ENCODE data around the gene PCDH8. TPM values are rescaled to one million over a fixed set of nuclear protein-coding genes. Genes with fewer than 3 reads are reported as not detected.

The PCDH8 gene
- total RNA-seq, 1 experiment from 2014 or later: not detected

DNA sequence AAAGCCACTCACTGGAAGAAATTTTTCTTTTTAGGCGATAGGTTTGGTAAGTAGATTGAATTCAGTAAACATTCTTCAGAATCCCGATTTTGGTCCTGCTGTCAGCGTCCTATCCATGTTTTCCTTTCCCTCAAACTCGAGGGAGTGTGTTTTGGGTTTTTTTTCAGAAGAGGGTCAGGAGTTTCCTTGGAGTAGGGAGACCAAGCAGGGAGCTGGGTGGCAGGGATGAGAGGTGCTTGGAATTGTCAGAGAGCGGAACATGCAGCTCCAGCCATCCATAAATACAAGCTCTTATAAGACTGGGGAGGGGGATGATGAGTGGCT is 1.6 kb upstream of the PCDH8 start:
- CTCF ChIA-PET: interaction anchor here (2.4 kb wide), 1 partner anchor 118 kb away, joined by 13 read pairs; no protein-coding TSS in a partner anchor
- Mint-ChIP-seq H3K27ac (ENCODE audit: unreplicated experiment) (no peak overlapping the region), H3K27me3 (ENCODE audit: insufficient read depth, unreplicated experiment) (peaks cover 6% of the 10 kb centered on the region), H3K36me3 (ENCODE audit: insufficient read depth, unreplicated experiment) (peaks cover 8% of the 10 kb centered on the region), H3K4me1 (ENCODE audit: low read depth, unreplicated experiment) (no peaks in the 10 kb centered on the region), H3K4me3 (ENCODE audit: unreplicated experiment) (peak overlapping the region; percentile 87), H3K9me3 (ENCODE audit: unreplicated experiment) (no peaks in the 10 kb centered on the region)
- DNase-seq: no peak
- BruUV-seq (replicated peaks): no TSS peak
- TF ChIP-seq, protein P1, sequence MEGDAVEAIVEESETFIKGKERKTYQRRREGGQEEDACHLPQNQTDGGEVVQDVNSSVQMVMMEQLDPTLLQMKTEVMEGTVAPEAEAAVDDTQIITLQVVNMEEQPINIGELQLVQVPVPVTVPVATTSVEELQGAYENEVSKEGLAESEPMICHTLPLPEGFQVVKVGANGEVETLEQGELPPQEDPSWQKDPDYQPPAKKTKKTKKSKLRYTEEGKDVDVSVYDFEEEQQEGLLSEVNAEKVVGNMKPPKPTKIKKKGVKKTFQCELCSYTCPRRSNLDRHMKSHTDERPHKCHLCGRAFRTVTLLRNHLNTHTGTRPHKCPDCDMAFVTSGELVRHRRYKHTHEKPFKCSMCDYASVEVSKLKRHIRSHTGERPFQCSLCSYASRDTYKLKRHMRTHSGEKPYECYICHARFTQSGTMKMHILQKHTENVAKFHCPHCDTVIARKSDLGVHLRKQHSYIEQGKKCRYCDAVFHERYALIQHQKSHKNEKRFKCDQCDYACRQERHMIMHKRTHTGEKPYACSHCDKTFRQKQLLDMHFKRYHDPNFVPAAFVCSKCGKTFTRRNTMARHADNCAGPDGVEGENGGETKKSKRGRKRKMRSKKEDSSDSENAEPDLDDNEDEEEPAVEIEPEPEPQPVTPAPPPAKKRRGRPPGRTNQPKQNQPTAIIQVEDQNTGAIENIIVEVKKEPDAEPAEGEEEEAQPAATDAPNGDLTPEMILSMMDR (IDR thresholded peaks at IDR 0.05; ENCODE audit: insufficient read depth in 1 of 2, low read depth in 1 of 2, low read length in 1 of 2, severe bottlenecking in 1 of 2, unreplicated experiment in 1 of 2): no peak
- intact Hi-C loops (cut with micrococcal nuclease; ENCODE audit: unreplicated experiment): loop anchor here (2.0 kb wide), 1 partner anchor 233 kb away; no protein-coding TSS in a partner anchor
- POLR2A ChIA-PET: no interaction called here
- Histone ChIP-seq H3K27me3 (replicated peaks; ENCODE audit: control insufficient read depth, insufficient read depth, low read length) (no peaks in the 10 kb centered on the region), H3K4me3 (ENCODE audit: low read depth, low read length) (no peak overlapping the region; the same call in 1 of the 2 replicates), H3K4me1 (no peaks in the 10 kb centered on the region), H3K9me3 (no peaks in the 10 kb centered on the region), H3K36me3 (ENCODE audit: control insufficient read depth, insufficient read depth, low read length) (no peaks in the 10 kb centered on the region)

GRCh38 chr13:52849291-52850071 is 1.0 kb upstream of the PCDH8 start:
- H3K27me3 Mint-ChIP-seq (ENCODE audit: insufficient read depth, unreplicated experiment): peaks cover 6% of the 10 kb centered on the region
- Histone ChIP-seq H3K36me3 (ENCODE audit: control insufficient read depth, insufficient read depth, low read length) (no peaks in the 10 kb centered on the region), H3K27me3 (replicated peaks; ENCODE audit: control insufficient read depth, insufficient read depth, low read length) (no peaks in the 10 kb centered on the region), H3K4me1 (no peaks in the 10 kb centered on the region), H3K9me3 (no peaks in the 10 kb centered on the region), H3K4me3 (ENCODE audit: low read depth, low read length) (no peak overlapping the region)
- peaks cover 8% of the 10 kb centered on the region for H3K36me3 Mint-ChIP-seq (ENCODE audit: insufficient read depth, unreplicated experiment)
- BruUV-seq (replicated peaks): no TSS peak
- ChIA-PET POLR2A (no interaction called here), CTCF (no interaction called here)
- peak overlapping the region; percentile 87 for H3K4me3 Mint-ChIP-seq (ENCODE audit: unreplicated experiment)
- H3K9me3 Mint-ChIP-seq (ENCODE audit: unreplicated experiment): no peaks in the 10 kb centered on the region
- no peaks in the 10 kb centered on the region for H3K4me1 Mint-ChIP-seq (ENCODE audit: low read depth, unreplicated experiment)
- TF ChIP-seq, protein P1 (IDR thresholded peaks at IDR 0.05; ENCODE audit: insufficient read depth in 1 of 2, low read depth in 1 of 2, low read length in 1 of 2, severe bottlenecking in 1 of 2, unreplicated experiment in 1 of 2): no peak
- intact Hi-C loops (cut with micrococcal nuclease; ENCODE audit: unreplicated experiment): loop anchor here (2.0 kb wide), 1 partner anchor 233 kb away; no protein-coding TSS in a partner anchor
- no peak for DNase-seq
- no peak overlapping the region for H3K27ac Mint-ChIP-seq (ENCODE audit: unreplicated experiment)

- H3K4me3 ChIP-seq (ENCODE audit: low read depth, low read length): no peak overlapping the region
- no peaks in the 10 kb centered on the region for H3K9me3 Mint-ChIP-seq (ENCODE audit: unreplicated experiment)
- POLR2A ChIA-PET: no interaction called here
These were observed 583 bp downstream of the PCDH8 start for GRCh38 chr13:52847682-52848432.

More at GRCh38 chr13:52847682-52848432, 583 bp downstream of the PCDH8 start:
- H3K9me3 ChIP-seq: no peaks in the 10 kb centered on the region
- H3K4me1 Mint-ChIP-seq (ENCODE audit: low read depth, unreplicated experiment): no peaks in the 10 kb centered on the region
- intact Hi-C loops (cut with micrococcal nuclease; ENCODE audit: unreplicated experiment): no loop called here
- no peak for DNase-seq
- H3K36me3 Mint-ChIP-seq (ENCODE audit: insufficient read depth, unreplicated experiment): peaks cover 8% of the 10 kb centered on the region
- H3K36me3 ChIP-seq (ENCODE audit: control insufficient read depth, insufficient read depth, low read length): no peaks in the 10 kb centered on the region
- H3K27me3 Mint-ChIP-seq (ENCODE audit: insufficient read depth, unreplicated experiment): peaks cover 6% of the 10 kb centered on the region
- H3K4me3 Mint-ChIP-seq (ENCODE audit: unreplicated experiment): peak overlapping the region; percentile 8
- no TSS peak for BruUV-seq (replicated peaks)
- no peaks in the 10 kb centered on the region for H3K4me1 ChIP-seq
- CTCF ChIA-PET: no interaction called here
- no peaks in the 10 kb centered on the region for H3K27me3 ChIP-seq (replicated peaks; ENCODE audit: control insufficient read depth, insufficient read depth, low read length)
- no peak overlapping the region for H3K27ac Mint-ChIP-seq (ENCODE audit: unreplicated experiment)
- TF ChIP-seq, protein P1 (IDR thresholded peaks at IDR 0.05; ENCODE audit: insufficient read depth in 1 of 2, low read depth in 1 of 2, low read length in 1 of 2, severe bottlenecking in 1 of 2, unreplicated experiment in 1 of 2): no peak

Measured in Caco-2 (cell line).